Urothelium cell line (cell line): ENCODE data around the gene SAPCD2.

Experiments
- DNase-seq: peaks from one replicate; pipeline ENCODE4 v3.0.0; 2011; ENCODE audit warnings: low spot score, mixed read lengths
- FAIRE-seq: peaks from 2 replicates; lab custom pipeline; 2011; peaks lifted over from hg19 to GRCh38; lab: Jason Lieb, UNC

Gene SAPCD2

DNA sequence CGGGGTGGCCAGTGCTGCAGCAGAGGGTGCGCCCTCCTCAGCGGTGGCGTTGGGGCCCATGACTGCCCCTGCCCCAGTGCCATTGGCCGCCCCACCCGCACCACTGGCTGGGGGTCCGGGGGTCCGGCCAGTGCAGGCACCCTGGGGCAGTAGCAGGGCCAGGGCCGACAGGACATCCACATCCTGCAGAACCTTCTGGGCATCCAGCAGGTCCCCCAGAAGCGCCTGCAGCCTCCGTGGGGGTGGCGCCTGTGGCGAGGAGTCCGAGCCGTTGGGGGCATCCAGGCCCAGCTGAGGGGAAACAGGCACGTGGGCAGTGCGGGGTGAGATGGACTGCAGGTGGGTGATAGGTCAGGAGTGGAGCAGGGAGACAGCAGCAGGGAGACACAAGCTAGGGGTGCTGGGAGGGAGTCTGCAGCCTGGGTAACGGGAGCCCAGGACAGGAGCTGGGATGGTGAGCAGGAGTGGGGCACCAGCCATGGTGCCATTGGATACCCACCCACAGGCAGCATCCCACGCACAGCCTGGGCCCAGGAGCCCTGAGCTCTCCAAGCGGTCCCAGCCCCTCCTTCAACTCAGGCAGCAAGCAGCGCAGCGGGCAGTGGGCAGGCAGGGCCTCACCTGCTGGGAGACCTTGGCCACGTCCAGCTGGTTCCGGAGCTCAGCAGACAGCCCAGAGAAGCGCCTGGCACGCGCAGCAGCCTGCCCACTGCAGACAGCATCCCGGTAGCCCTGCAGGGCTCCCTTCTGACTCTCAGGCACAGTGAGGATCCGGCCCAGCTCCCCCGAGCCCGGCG is 49.4 kb downstream of the SAPCD2 start:
- FAIRE-seq (no peak), DNase-seq (no peak)

DNA sequence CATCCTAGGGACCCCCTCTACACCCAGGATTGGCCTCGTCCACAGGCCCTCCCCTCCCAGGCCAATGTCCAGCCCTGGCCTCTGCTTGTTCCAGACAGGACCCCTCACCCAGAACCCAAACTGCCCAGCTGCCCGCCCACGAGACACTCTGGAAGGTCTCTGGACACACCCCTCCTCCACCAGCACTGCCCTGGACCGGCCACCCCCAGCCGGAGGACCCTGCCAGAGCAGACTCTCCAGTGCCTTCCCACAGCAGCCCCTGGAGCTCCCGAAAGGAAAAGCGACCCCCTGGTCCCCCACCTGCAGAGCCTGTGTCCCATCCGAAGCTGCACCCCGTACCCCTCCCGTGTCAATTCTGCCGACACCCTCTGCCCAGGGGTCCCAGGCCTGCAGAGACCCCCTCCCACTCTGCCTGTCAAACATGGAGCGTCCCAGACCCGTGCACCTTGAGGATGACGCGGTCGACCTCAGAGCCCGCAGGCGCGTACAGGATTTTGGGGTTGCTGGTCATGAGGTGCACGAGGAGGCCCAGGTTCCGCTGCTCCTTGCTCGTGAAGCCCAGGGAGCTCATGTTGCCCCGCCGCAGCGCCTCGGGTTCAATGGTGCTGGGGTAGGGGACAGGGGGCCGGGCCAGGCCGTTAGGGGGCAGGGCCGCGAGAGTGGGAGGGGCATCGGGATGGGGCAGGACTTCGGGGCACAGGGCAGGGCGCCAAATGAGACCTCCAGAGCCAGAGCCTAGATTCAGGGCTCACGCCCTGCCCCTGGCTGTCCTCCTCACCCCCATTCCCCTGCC is 50.3 kb downstream of the SAPCD2 start:
- FAIRE-seq (no peak), DNase-seq (no peak)

GRCh38 chr9:137018761-137019559 is 51.4 kb downstream of the SAPCD2 start:
- DNase-seq = no peak

GRCh38 chr9:137017791-137018497 is 52.4 kb downstream of the SAPCD2 start:
- FAIRE-seq (no peak), DNase-seq (no peak)

More at GRCh38 chr9:137018761-137019559, 51.4 kb downstream of the SAPCD2 start:
- no peak for FAIRE-seq

DNA sequence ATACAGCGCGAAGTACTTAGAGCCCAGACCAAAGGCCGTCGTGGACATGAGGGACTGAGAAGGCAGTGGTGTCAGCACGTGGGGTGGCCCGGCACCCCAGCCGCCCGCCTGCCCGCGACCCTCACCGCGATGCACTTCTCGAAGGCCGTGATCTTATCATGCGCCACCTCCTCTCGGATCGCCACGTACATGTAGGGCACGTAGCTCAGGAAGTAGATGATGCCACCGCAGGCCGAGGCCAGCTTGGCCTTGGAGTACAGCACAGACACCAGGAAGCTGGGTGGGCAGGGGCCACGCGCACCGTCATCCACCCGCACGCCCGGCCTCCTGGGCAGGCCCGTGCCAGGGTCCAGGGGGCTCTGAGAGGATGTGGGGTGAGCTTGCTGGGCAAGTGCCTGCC is 53.3 kb downstream of the SAPCD2 start:
- FAIRE-seq = no peak
- DNase-seq = no peak

DNA sequence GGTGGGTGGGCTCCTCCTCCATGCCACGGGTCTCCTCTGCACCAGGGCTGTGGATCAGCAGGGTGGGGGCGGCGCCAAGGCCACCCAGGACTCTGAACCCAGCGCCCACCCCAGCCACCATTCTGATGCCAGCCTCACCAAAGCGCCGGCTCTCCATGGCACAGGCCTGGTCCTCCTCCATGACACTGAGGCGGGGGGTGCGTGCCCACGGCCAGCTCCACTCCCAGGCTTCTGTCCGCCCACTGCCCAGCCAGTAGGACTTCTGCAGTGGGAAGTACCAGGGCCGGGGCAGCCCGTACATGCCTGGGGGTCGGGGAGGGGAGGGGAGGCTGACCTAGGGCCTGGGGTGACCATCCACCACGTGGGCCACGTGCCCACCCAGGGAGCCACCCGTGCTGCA is 53.9 kb downstream of the SAPCD2 start:
- DNase-seq (no peak), FAIRE-seq (no peak)

DNA sequence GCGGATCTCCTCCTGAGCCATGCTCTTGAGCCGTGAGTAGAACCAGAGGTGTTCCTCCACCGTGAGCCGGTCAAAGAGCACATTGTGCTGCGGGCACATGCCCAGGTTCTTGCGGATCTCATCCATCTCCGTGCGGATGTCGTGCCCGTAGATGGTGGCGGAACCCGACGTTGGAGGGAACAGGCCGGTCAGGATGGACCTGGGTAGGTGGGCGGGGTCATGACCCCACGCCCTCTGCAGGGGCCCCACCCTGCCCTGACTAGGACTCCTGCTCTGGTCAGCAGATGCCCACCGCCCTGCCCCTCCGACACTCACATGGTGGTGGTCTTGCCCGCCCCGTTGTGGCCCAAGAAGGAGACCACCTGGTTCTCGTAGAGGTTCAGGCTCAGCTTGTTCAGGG is 54.4 kb downstream of the SAPCD2 start:
- DNase-seq = no peak
- no peak for FAIRE-seq

DNA sequence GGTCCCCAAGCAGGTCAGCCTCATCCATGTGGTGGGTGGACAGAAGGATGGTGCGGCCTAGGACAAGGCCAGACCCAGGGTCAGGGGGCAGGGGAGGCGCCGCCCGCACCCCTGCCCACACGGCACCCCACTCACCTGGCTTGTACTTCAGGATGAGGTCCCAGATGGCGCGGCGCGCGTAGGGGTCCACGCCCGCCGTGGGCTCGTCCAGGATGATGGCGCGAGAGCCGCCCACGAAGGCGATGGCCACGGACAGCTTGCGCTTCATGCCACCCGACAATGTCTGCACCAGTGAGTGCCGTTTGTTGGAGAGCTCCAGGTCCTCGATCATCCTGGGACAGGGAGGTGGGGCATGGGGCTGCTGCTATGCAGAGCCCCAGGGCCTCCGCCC is 54.8 kb downstream of the SAPCD2 start:
- DNase-seq (no peak), FAIRE-seq (no peak)

DNA sequence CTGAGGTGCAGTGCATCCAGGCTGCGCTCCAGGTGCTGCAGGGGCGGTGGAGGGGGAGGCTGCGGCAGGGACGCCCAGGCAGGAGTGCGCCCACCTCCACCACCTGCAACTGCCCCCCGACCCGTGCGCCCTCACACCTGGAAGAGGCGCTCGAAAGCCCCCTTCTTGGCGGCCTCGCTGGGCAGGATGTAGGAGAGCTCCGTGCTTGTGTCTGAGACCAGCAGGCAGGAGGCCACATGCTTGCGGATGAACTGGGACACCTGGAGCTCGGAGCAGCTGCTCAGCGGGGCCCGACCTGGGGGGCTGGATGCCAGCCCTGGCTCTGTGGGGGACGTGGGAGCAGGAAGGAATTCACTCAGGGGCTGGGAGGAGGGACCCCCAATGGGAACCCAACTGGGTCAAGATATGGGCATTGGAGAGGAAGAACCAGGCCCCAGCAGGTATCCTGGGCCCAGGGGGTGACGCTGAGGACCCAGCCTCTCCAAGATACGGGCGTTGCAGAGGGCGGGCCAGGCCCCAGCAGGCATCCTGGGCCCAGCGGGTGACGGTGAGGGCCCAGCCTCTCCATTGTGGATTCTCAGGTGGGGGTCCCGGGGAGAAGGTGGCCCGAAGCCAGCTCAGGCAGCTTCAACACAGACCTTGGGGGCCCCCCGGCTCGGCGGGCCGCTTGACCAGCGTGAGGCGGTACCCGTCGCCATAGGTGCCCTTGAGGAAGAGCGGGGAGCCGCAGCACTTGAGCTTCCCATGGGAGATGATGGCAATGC is 55.4 kb downstream of the SAPCD2 start:
- FAIRE-seq = no peak
- no peak for DNase-seq

DNA sequence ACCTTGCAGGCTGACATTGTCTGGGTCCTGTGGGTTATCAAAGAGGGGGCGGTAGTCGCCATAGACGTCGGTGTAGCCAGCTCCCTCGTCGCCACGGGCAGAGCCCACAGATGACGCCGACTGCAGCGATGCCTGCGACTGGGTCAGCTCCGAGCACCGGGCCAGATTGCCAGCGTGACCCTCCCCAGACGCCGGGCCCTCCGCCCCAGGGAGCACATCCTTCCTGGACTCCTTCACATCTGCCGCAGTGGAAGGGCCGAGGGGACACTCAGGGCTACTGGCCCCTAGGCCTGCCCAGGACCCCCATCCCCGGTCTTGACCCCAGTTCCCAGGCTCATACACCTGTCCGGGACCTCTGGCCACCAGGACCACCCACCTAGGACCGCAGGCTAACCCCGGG is 56.2 kb downstream of the SAPCD2 start:
- no peak for DNase-seq
- no peak for FAIRE-seq

DNA sequence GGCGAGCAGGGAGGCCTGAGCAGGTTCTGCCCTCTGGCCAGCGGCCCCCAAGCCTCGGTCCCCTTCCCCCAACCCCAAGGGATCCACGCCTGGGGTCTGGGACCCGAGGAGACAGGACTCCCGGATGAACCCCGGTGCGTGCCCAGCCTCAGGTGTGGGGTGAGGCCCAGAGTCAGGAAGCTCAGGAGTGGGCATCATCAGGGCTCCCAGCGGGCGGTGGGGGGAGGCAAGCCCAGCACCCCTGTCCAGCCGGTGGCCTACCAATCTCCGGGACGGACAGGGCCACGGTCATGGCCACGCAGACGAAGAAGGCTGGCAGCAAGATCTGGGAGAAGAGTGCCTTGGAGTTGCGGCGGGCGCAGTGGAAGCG is 56.8 kb downstream of the SAPCD2 start:
- no peak for DNase-seq
- FAIRE-seq = no peak

DNA sequence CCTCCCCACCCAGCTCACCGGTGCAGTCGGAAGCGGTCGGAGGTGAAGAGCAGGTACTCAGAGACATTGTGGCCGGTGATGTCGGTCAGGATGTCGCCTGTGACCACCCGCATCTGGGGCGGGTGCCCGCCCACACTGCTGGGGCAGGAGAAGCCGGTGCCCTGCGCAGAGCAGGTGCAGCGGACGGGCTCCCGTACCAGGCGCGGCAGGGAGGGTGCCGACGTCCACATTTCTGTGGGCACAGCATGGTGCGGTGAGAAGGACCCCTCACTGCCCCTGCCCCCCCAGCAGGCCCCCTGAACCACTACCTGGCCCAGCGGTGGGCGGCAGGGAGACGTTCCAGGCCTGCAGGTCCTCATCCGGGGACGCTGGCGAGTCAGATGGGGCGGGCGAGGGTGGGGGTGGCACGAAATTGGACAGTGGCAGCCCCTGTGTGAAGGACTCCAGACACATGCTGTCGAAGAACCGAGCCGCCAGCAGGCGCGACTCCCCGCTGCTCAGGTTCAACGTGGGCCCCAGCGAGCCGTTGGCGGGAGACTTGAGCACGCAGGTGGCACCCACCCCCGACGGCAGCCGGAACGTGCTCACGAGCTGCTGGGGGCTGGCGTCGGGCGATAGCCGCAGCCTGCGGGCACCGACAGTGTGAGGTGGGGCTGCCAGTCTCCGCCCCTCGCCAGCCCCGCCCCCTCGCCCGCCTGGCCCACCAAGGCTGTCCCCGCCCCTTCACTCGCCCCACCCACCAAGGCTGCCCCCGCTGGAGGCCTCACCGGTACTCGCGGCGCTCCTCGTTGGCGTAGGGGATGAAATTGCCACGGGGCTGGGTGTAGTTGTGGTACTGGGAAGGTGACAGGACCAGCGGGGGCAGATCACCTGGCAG is 57.4 kb downstream of the SAPCD2 start:
- FAIRE-seq (no peak), DNase-seq (no peak)
